ENCODE measurements around the gene GPT2.

DNA sequence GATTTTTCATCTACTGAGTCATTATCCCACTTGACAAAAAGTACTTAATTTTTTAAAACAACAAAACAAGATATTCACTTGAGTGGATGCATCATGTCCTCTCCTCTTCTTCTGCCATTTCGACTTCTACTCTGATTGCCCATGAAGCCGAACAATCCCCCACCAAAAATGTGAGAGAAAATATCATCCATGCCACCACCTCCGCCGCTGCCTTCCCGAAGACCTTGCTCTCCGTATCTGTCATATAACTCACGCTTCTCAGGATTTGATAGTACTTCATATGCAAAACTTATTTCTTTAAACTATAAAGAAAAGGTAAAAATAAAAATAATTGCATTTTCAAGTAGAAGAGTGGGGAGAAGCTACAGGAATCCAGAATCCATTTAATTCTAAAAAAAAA, 87.1 kb downstream of the GPT2 start:
- TF ChIP-seq EZH2phosphoT487 (IDR thresholded peaks at IDR 0.05), result no peak
- TF ChIP-seq, protein P1, sequence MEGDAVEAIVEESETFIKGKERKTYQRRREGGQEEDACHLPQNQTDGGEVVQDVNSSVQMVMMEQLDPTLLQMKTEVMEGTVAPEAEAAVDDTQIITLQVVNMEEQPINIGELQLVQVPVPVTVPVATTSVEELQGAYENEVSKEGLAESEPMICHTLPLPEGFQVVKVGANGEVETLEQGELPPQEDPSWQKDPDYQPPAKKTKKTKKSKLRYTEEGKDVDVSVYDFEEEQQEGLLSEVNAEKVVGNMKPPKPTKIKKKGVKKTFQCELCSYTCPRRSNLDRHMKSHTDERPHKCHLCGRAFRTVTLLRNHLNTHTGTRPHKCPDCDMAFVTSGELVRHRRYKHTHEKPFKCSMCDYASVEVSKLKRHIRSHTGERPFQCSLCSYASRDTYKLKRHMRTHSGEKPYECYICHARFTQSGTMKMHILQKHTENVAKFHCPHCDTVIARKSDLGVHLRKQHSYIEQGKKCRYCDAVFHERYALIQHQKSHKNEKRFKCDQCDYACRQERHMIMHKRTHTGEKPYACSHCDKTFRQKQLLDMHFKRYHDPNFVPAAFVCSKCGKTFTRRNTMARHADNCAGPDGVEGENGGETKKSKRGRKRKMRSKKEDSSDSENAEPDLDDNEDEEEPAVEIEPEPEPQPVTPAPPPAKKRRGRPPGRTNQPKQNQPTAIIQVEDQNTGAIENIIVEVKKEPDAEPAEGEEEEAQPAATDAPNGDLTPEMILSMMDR (IDR thresholded peaks at IDR 0.05), result no peak
- TF ChIP-seq EZH2 (IDR thresholded peaks at IDR 0.05), result no peak

Data from neural progenitor cell (in vitro differentiated cells).